22Rv1 (cell line): ENCODE measurements around the gene SLC1A2.

Source experiments
- CTCF ChIP-seq: fragments of 450-650 bp; IDR thresholded peaks from 2 replicates; pipeline ENCODE4 v1.5.1; 2017; ENCODE audit warnings: mild to moderate bottlenecking
- ZFX ChIP-seq: fragments of 450-650 bp; IDR thresholded peaks from 2 replicates; pipeline ENCODE4 v1.6.1; 2017; ENCODE audit warnings: antibody characterized with exemption, borderline replicate concordance

- no peak for TF ChIP-seq CTCF
- no peak for TF ChIP-seq ZFX
Measured at GRCh38 chr11:35373284-35373933, 45.9 kb downstream of the SLC1A2 start.
